Measurements from ENCODE around the gene DOCK7.

GRCh38 chr1:62726011-62726442 is 37.8 kb upstream of the DOCK7 start:
- no peak for TF ChIP-seq EZH2 (IDR thresholded peaks at IDR 0.05; ENCODE audit: low read depth, low read length, severe bottlenecking)
- no peak for TF ChIP-seq POLR2A (IDR thresholded peaks at IDR 0.05; ENCODE audit: control extremely low read depth in 1 of 2, low read depth in 2 of 2, low read length in 2 of 2)
- TF ChIP-seq SP2 (IDR thresholded peaks at IDR 0.05; ENCODE audit: low read length) = no peak
- TF ChIP-seq ATF2 (IDR thresholded peaks at IDR 0.05; ENCODE audit: low read length) = no peak
- no peak for TF ChIP-seq POLR2AphosphoS5 (IDR thresholded peaks at IDR 0.05; ENCODE audit: low read depth, low read length)
- TF ChIP-seq CTCF (IDR thresholded peaks at IDR 0.05; ENCODE audit: control extremely low read depth in 1 of 3, insufficient read depth in 1 of 3, low read depth in 1 of 3, low read length in 3 of 3) = no peak

All from H1 (cell line).